Endothelial cell of umbilical vein (primary cell): ENCODE results near the gene TMEM106A. TPM values are rescaled to one million over a fixed set of nuclear protein-coding genes. Genes with fewer than 3 reads are reported as not detected.

Source experiments
- BruUV-seq: library from RNA; stranded (reverse); fragments of 400-500 nt; replicated peaks from 2 replicates; lab custom pipeline; 2021; lab: Mats Ljungman, UMichigan
- CTCF ChIA-PET: fragments of 300-600, 350-600 bp; sonication (Branson Sonifier 250); formaldehyde crosslinking; loops from one replicate; lab custom pipeline; 2021; ENCODE audit warnings: antibody characterized with exemption, inconsistent platforms; lab: Charles Lee
- POLR2A ChIA-PET: fragments of 300-600, 350-600 bp; sonication (Branson Sonifier 250); formaldehyde crosslinking; loops from one replicate; lab custom pipeline; 2021; ENCODE audit warnings: antibody characterized with exemption, inconsistent platforms; lab: Charles Lee
- DNase-seq: peaks from one replicate; pipeline ENCODE4 v3.0.0-alpha.2; 2011; ENCODE audit warnings: low read depth, low spot score
- FAIRE-seq: peaks from 2 replicates; lab custom pipeline; 2011; peaks lifted over from hg19 to GRCh38; lab: Jason Lieb, UNC
- H2AFZ ChIP-seq: 2 replicates; pipeline ENCODE4 v1.6.0; 2012; ENCODE audit warnings: low read depth, low read length, control low read depth, inconsistent platforms
- H3K27ac ChIP-seq: 2 replicates; pipeline ENCODE4 v1.5.1; 2011; ENCODE audit warnings: low read depth, mild to moderate bottlenecking, control low read depth, low read length, moderate library complexity; ENCODE audit not compliant: insufficient read depth
- H3K27me3 ChIP-seq, 2 experiments: 2 replicates each; pipeline versions ENCODE4 v1.6.0 to v1.6.1; 2011; ENCODE audit warnings: low read length in 2 of 2, mixed read lengths in 1 of 2; ENCODE audit not compliant: control insufficient read depth in 2 of 2, insufficient read depth in 2 of 2
- H3K36me3 ChIP-seq, 2 experiments: 2 replicates in 1 of 2; 3 replicates in 1 of 2; pipeline ENCODE4 v1.5.1; 2011; ENCODE audit warnings: low read length in 2 of 2, mild to moderate bottlenecking in 1 of 2, moderate library complexity in 1 of 2; ENCODE audit not compliant: control insufficient read depth in 2 of 2, insufficient read depth in 2 of 2; ENCODE audit errors: extremely low read depth in 1 of 2
- H3K4me1 ChIP-seq: 3 replicates; pipeline ENCODE4 v1.5.1; 2011; ENCODE audit warnings: mild to moderate bottlenecking, low read length; ENCODE audit not compliant: control insufficient read depth, insufficient read depth; ENCODE audit errors: extremely low read depth
- H3K4me2 ChIP-seq: 2 replicates; pipeline ENCODE4 v1.6.1; 2011; ENCODE audit warnings: low read length, control low read depth, mixed read lengths; ENCODE audit not compliant: insufficient read depth
- H3K4me3 ChIP-seq, 3 experiments: fragments of 200-600 bp in 1 of 3; sonication (generic), shearing (Covaris generic) in 1 of 3; replicated peaks in 1 of 3; 2 replicates each; pipeline ENCODE4 v1.5.1; 2011 to 2016; ENCODE audit warnings: control low read depth in 3 of 3, low read length in 3 of 3, mild to moderate bottlenecking in 2 of 3, inconsistent platforms in 1 of 3, low read depth in 1 of 3, moderate library complexity in 1 of 3; ENCODE audit not compliant: insufficient read depth in 1 of 3
- H3K79me2 ChIP-seq: 2 replicates; pipeline ENCODE4 v1.6.0; 2012; ENCODE audit warnings: low read length, inconsistent platforms; ENCODE audit not compliant: control insufficient read depth, insufficient read depth
- H3K9ac ChIP-seq: replicated peaks from 2 replicates; pipeline ENCODE3; 2011; ENCODE audit warnings: low read length, control low read depth; ENCODE audit not compliant: insufficient read depth; ENCODE audit errors: extremely low read depth
- H3K9me1 ChIP-seq: replicated peaks from 3 replicates; pipeline ENCODE4 v1.6.0; 2011; ENCODE audit warnings: mild to moderate bottlenecking, low read length; ENCODE audit not compliant: control insufficient read depth, insufficient read depth; ENCODE audit errors: extremely low read depth
- H3K9me3 ChIP-seq: replicated peaks from 2 replicates; pipeline ENCODE4 v1.5.1; 2012; ENCODE audit warnings: low read length, inconsistent platforms; ENCODE audit not compliant: control insufficient read depth, insufficient read depth
- H4K20me1 ChIP-seq: replicated peaks from 2 replicates; pipeline ENCODE3; 2011; ENCODE audit warnings: mild to moderate bottlenecking, low read length; ENCODE audit not compliant: control insufficient read depth, insufficient read depth; ENCODE audit errors: extremely low read depth
- EZH2 ChIP-seq: IDR thresholded peaks from 2 replicates; pipeline ENCODE4 v1.6.1; 2012; ENCODE audit warnings: borderline replicate concordance, low read depth, mild to moderate bottlenecking, moderate library complexity, low read length, inconsistent platforms; ENCODE audit not compliant: severe bottlenecking
- FOS ChIP-seq: IDR thresholded peaks from 2 replicates; pipeline ENCODE4 v1.6.1; 2011; ENCODE audit warnings: mild to moderate bottlenecking, low read length, moderate library complexity, borderline replicate concordance; ENCODE audit not compliant: insufficient read depth
- GATA2 ChIP-seq: IDR thresholded peaks from 2 replicates; pipeline ENCODE4 v1.7.0; 2011; ENCODE audit warnings: low read depth, mild to moderate bottlenecking, moderate library complexity, mixed read lengths, low read length; ENCODE audit not compliant: insufficient read length, insufficient read depth
- JUN ChIP-seq: IDR thresholded peaks from 2 replicates; pipeline ENCODE4 v1.6.1; 2011; ENCODE audit warnings: borderline replicate concordance, low read depth; ENCODE audit not compliant: insufficient read length, insufficient read depth
- MYC ChIP-seq: IDR thresholded peaks from one replicate; pipeline ENCODE4 v1.6.1; 2011; ENCODE audit warnings: mild to moderate bottlenecking, low read depth, low read length
- POLR2A ChIP-seq: IDR thresholded peaks from 2 replicates; pipeline ENCODE4 v1.6.1; 2012; ENCODE audit warnings: low read depth, mild to moderate bottlenecking, control low read depth, low read length
- POLR2AphosphoS5 ChIP-seq: IDR thresholded peaks from 2 replicates; pipeline ENCODE4 v1.6.1; 2012; ENCODE audit warnings: low read depth, mild to moderate bottlenecking, control low read depth, low read length, moderate library complexity; ENCODE audit not compliant: insufficient read depth
- dilution Hi-C: fragments of 300-500 bp; cut with MboI; formaldehyde crosslinking; loops from one replicate; pipeline ENCODE4 v1.15.0; 2019; ENCODE audit warnings: low sequenced_read_pairs; ENCODE audit not compliant: extremely low pct_ligation_motif_present
- intact Hi-C: fragments of 100-400 bp; cut with micrococcal nuclease; formaldehyde crosslinking; loops from one replicate; pipeline ENCODE4 v1.10.0; 2022
- polyA plus RNA-seq, 4 experiments: library from polyadenylated mRNA; depleted of rRNA in 3 of 4; stranded (reverse) in 3 of 4; unstranded in 1 of 4; fragments of >200 nt; gene quantifications; 2 replicates each; pipeline versions ENCODE4 v1.2.1 to v1.2.3, GENCODE V29; 2011 to 2012; ENCODE audit warnings: missing spikeins in 1 of 4
- total RNA-seq: library from RNA; stranded (reverse); gene quantifications from 2 replicates; pipeline ENCODE4 v1.2.3, GENCODE V29; 2021
- TF ChIP-seq, protein P1 (sequence below): IDR thresholded peaks from 2 replicates; pipeline ENCODE4 v1.6.1; 2011; ENCODE audit not compliant: insufficient read depth, insufficient read length
- TF ChIP-seq, protein P2 (sequence below), 2 donors: IDR thresholded peaks; 1 replicate in 1 of 2; 2 replicates in 1 of 2; pipeline ENCODE4 v1.5.1; 2011; ENCODE audit warnings: low read length in 2 of 2, mild to moderate bottlenecking in 2 of 2, moderate library complexity in 2 of 2, control low read depth in 1 of 2, inconsistent platforms in 1 of 2, low read depth in 1 of 2; ENCODE audit not compliant: insufficient read depth in 1 of 2; ENCODE audit errors: extremely low read depth in 1 of 2

Gene TMEM106A
- total and polyA plus RNA-seq, 2 donors (not counting 3 experiments of a cell fraction or from before 2014, with no cell fraction given), result 12.9 to 14.8 TPM

DNA sequence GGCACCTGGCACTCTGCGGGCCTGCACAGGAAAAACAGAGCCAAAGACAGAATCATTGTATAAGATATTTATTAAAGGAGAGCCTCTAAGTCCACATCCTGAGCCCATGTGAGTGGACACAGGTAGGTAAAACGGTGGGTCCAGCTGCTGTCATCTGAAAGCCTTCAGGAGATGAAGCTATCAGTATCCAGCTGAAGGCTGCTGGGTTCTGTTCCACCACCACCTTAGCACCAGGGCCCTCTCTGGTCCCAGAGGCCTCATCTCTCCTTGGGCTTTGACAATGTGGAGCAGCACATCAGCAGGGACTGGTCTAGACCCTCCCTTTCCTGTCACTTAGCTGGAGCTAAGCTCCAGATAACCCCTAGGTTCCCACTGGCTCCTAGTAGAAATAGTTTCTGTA, 7.3 kb downstream of the TMEM106A start:
- no peaks in the 10 kb centered on the region for H3K9me3 ChIP-seq
- no peaks in the 10 kb centered on the region for H3K4me1 ChIP-seq
- no peak for FAIRE-seq
- no peak for DNase-seq
- no peaks in the 10 kb centered on the region for H4K20me1 ChIP-seq
- dilution Hi-C loops (no loop called here), intact Hi-C loops (no loop called here)
- CTCF ChIA-PET, result no interaction called here
- H3K36me3 ChIP-seq, result peaks cover 7 to 22% of the 10 kb centered on the region in 2 experiments
- no peak overlapping the region for H3K4me3 ChIP-seq
- H3K27me3 ChIP-seq, result no peaks in the 10 kb centered on the region
- POLR2A ChIA-PET, result interaction anchor here (1.8 kb wide), 1 partner anchor 96 kb away, joined by 8 read pairs; no protein-coding TSS in a partner anchor
- no peak overlapping the region for H2AFZ ChIP-seq
- no peak overlapping the region for H3K27ac ChIP-seq
- H3K9ac ChIP-seq, result no peak overlapping the region
- TF ChIP-seq POLR2A (no peak), POLR2AphosphoS5 (no peak), MYC (no peak), EZH2 (no peak), FOS (no peak), GATA2 (no peak), JUN (no peak)
- TF ChIP-seq, protein P1, sequence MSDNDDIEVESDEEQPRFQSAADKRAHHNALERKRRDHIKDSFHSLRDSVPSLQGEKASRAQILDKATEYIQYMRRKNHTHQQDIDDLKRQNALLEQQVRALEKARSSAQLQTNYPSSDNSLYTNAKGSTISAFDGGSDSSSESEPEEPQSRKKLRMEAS, result no peak
- TF ChIP-seq, protein P2, sequence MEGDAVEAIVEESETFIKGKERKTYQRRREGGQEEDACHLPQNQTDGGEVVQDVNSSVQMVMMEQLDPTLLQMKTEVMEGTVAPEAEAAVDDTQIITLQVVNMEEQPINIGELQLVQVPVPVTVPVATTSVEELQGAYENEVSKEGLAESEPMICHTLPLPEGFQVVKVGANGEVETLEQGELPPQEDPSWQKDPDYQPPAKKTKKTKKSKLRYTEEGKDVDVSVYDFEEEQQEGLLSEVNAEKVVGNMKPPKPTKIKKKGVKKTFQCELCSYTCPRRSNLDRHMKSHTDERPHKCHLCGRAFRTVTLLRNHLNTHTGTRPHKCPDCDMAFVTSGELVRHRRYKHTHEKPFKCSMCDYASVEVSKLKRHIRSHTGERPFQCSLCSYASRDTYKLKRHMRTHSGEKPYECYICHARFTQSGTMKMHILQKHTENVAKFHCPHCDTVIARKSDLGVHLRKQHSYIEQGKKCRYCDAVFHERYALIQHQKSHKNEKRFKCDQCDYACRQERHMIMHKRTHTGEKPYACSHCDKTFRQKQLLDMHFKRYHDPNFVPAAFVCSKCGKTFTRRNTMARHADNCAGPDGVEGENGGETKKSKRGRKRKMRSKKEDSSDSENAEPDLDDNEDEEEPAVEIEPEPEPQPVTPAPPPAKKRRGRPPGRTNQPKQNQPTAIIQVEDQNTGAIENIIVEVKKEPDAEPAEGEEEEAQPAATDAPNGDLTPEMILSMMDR (IDR thresholded peaks at IDR 0.05; ENCODE audit: extremely low read depth in 1 of 2, insufficient read depth in 1 of 2, low read depth in 1 of 2, low read length in 2 of 2), result no peak
- BruUV-seq, result no TSS peak
- H3K4me2 ChIP-seq, result no peak overlapping the region
- no peaks in the 10 kb centered on the region for H3K79me2 ChIP-seq
- no peaks in the 10 kb centered on the region for H3K9me1 ChIP-seq
